ENCODE measurements around the gene DIPK2A.
A peak's percentile ranks its signal among the peaks of the same experiment; 100 is the strongest.

DIPK2A gene, protein sequence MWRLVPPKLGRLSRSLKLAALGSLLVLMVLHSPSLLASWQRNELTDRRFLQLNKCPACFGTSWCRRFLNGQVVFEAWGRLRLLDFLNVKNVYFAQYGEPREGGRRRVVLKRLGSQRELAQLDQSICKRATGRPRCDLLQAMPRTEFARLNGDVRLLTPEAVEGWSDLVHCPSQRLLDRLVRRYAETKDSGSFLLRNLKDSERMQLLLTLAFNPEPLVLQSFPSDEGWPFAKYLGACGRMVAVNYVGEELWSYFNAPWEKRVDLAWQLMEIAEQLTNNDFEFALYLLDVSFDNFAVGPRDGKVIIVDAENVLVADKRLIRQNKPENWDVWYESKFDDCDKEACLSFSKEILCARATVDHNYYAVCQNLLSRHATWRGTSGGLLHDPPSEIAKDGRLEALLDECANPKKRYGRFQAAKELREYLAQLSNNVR

DNA sequence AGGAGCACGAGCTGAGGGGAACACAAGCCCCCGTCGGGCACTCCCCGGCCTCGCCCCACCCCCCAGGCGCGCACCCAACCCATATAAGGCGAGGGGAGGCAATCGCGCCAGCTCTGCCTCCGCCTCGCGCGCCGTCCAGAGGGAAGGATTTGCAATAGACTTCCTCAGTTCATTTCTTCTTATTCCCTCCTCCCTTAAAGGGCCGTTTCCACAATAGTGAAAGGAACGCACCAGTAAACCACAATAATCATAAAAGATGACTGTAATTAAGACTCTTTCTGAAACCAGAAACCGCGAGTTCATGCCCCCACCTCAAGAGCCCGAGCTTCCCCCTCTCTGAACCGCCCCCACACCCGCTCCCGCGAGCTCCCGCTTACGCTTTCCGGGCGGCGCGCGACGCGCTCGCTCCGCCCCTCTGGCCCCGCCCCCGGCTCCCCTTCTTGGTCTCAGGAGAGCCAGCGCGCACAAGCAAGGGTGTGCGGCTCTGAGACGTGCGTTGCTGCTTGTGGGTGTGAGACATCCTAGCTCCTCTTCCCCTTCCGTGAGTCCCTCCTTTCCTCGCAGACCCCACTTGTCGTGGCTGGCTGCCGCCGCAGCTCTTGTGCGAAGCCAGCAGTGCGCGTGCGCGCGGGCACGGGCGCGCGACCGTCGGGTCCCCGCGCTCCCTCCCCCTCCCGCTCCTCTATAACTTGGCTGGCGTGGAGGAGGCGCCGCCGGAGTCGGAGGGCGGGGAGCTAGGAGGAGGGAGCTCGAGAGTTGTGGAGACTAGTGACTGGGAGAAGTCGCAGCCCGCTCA, at the start of gene DIPK2A:
Gene DIPK2A, plus strand, starts transcription at position 465 of the 796 bp plus-strand sequence. CDS start 510 bp downstream, outside the sequence.
- DNase-seq (ENCODE audit: low read depth in 2 of 2), result peak; percentile 91 to 92

DNA sequence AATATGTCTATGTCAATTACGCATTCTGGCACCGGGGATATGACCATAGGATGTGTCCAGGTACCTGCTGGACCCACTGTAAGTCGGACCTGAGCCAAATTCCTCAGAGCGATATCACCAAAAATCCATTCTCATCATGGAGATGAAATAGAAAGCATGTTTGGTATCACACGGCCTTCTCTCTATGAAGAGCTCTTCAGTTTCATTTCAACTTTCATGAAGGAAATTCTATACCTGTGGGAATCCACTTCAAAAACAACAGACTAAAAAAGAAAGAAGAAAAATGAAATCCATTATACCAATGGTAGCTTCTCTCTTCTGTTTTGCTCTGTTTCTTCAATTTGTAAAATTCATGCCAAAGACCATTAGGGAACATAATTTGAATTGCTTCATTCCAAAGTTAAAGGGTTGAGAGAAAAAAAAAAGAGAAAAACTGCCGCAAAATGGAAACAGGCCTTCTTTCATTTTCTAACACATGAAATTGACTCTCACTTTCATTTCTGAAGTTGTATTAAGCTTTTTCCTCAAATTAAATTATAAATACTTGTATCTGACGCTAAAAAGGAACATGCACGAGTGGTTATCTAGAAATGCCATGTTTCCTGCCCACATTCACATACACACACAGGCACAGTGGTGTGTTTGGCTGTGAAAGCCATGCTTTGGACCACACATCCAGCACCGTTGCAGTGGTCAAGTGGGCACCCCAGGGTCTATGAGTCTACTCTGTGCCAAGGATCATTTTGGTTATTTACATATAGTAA, 46.9 kb upstream of the DIPK2A start:
- DNase-seq (ENCODE audit: low read depth in 2 of 2), result no peak

DNA sequence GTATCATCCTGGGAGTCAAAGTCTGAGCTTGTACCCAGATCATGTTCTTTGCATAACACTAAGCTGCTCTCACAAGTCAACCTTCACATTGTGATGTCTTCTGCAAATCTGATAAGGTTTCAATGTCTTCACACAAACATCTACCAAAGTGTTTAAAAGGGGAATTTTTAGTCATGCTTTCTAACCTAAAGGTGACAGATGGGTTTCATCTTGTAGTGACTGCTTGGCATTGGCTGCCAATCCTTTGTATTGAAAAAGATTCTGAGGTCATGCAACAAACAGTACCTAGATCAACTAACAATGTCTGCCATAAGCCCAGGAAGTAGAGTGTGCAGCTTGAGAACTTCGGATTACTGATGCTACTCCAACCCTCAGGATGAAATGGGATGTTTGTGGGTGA, 43.6 kb upstream of the DIPK2A start:
- no peak for DNase-seq (ENCODE audit: low read depth in 2 of 2)

DNA sequence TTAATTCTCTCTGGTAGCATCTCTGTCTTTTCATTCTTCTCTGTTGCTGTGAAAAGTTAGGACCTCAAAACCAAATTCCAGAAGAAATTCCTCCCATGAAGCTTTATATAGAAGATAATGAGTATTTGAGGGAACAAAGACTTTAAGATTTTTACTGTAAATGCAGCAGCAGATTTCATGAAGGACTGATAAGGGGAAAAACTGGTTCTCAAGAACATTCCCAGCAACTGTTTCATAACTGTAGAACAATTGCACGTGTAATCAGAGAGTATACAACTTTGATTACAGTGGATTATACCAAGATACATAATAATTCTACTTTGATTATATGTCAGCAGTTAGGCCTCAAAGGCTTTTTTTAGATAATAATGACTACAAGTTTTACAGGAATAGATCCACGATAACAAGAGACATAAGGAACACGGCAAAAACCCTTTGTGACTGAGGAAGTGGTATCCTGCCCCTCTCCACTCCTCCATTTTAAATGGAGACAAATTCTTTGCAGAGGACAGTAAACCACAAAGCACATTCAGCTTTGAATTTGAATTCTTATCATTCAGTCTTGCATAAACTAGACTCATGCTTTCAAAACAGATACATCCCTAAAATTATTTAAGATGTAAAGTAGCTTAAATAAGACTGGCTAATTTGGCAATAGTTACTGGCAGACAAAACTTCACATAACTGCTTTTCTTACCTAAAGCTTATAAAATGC, 42.9 kb upstream of the DIPK2A start:
- DNase-seq (ENCODE audit: low read depth in 2 of 2), result no peak

DNA sequence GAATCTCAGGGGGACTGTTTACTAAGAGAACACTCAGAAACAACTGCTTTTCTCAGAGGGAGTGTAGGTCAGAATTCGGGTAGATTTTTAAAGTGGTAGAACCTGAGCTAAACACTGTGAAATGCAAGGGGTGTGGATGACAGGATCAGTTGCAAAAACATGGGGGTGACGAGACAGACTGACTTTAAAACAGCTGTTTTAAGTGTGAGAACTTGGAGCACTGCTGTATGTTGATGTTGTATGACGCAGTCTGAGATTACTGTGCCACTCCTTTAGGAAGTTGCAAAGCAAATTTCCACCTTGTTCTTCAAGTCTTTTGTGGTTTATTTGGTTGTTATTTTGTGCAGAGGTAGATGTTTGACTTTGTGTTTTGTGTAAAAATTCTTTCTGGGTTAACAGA, 36.8 kb upstream of the DIPK2A start:
- DNase-seq (ENCODE audit: low read depth in 2 of 2), result no peak

DNA sequence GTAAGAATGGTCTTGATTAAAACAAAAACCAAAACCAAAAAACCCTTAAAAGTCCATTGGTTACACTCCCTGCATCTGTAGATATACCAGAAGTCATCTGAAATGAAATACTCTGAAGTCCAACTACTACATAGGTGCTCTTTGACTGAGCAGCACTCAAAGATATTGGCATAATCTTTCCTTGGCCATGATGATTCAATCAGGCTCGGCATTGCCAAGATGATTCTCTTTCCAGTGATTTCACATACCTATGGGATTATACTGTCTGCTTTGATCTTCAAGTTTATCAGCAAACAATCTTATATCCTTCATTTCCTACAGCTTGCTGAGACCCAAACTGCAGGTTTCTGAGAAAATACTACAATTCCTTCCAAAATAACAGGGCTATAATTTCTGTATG, 35.9 kb upstream of the DIPK2A start:
- no peak for DNase-seq (ENCODE audit: low read depth in 2 of 2)

DNA sequence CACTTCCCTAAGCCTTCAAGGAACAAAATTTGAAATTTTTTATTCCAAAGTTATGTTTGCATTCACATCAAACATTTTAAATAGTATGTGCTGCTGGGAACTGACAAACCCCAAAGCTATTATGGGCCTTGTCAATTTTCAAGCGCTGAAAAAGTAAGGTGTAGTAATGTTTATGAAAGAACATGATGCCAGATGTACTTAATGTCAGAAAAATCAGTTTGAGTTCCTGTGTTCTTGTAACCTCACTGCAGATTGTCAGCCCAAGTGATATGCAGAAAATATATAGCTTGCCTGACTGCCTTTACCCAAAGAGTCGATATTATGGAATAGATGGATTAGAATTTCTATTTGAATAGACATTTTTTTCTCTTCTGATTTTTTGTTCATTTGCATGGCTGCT, 20.8 kb upstream of the DIPK2A start:
- no peak for DNase-seq (ENCODE audit: low read depth in 2 of 2)

DNA sequence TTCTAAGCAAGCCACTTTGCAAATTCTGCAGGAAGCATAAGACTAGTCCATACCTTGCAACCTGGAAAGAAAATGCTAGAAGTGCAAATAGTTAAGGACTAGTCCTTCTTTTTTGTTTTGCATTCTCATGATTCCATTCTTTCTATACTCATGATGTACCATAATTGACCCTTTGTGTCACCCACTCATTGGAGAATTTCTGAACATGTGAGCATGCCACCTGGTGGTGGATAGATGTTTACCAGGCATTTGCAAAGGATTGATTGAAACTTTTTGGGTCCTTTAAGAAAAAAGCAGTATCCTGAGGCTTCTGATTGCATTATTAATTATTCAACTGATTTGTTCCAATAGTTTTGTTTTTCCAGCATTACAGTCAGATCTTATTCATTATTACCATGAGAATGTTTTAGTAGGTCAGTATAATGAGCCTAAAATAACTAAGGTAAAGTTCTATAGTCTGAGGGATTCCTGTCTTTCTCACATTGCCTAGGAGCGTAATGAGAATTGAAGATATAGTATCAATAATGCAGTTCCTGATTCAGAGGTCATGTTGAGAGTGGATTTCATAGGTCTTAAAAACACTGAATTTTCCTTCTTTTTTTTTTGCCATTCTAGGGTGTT, 20.2 kb upstream of the DIPK2A start:
- DNase-seq (ENCODE audit: low read depth in 2 of 2), result no peak

DNA sequence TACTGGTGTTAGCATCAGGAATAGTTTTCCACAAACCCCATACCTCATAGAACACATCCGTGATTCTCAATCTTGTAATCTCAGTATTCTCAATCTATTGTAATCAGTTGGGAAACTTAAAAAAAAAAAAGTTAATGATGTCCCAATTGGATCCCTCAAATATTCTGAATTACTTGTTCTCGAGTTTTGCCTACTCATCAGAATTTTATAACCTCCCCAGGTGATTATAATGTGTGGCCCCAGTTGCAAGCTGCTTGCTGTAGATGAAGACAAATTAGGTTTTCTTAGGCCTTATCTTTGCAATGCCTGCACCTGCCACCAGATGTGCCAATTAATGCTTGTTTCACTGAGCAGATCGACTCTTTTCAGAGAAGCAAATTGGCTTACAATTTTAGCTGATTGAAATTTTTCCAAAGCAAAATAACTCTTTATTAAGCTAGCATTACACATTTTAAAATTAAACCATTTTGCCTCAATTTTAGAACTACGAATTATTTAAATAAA, 19.0 kb upstream of the DIPK2A start:
- DNase-seq (ENCODE audit: low read depth in 2 of 2), result no peak

DNA sequence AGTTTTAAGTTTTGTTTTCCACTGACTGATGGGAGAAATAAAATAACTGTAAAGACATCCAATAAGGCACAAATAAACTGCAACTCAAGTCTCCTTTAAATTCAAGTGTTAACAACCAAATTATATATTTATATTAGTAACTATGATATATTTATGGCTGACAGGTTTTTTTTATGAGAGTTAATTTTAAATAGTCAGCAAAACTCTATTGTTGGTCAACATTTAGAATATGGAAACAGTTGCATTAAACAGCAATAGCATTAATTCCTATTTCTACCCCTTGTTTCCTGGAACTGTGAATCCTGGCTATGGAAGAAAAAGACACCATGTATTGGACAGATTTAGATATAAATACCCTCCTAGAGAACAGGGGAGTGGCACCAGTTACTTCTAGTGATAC, 16.5 kb upstream of the DIPK2A start:
- DNase-seq (ENCODE audit: low read depth in 2 of 2), result no peak

DNA sequence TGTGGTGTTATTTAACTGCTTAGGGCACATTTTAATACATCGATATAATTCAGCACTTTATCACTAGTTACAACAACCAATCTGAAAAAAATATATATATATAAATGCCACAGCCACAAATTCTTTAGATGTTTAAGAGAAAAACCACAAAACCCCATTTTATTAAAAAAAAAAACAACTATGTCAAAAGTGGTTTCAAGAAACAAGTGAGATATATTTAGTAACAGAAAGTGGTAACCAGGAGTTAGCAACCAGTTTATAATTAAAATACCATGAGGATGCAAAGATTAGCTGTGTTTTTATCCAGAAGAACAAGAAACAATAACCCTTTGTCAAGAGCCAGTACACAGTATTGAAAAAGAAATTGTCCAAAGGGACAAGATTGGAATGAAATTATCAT, 14.8 kb upstream of the DIPK2A start:
- DNase-seq (ENCODE audit: low read depth in 2 of 2), result no peak

DNA sequence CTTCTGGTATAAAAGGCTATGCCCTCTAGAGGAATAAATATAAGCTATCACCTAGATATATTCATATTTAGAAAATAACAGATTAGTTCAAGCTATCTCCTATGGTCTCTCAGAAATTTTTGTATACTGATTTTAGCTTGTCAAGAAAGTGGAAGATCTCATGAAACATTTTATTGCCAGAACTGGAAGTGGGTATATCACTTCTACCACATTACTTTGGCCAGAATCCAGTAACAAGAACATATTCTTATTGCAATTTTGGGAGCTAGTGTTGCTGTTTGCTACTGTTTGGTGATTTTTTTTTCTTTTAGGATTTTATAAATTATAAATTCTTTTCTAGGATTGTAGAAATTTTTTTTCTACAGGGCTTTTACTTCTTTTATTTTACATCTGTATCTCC, 14.2 kb upstream of the DIPK2A start:
- DNase-seq (ENCODE audit: low read depth in 2 of 2), result no peak

DNA sequence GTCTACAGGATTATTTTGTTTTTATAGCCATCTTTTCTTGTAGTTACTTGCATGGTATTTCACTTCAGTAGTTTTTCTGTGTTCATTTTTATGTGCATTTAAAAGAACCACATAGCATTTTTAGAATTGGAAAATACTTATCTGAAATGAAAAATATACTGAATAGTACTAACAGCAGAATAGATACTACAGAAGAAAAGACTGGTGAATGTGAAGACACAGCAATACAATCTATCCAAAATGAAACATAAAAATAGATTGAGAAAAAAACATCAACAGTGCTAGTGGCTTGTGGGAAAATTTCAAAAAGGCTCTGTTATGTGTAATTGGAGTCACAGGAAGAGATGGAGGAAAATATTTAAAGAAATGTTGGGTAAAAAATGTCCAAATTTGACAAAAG, 12.7 kb upstream of the DIPK2A start:
- DNase-seq (ENCODE audit: low read depth in 2 of 2), result no peak

DNA sequence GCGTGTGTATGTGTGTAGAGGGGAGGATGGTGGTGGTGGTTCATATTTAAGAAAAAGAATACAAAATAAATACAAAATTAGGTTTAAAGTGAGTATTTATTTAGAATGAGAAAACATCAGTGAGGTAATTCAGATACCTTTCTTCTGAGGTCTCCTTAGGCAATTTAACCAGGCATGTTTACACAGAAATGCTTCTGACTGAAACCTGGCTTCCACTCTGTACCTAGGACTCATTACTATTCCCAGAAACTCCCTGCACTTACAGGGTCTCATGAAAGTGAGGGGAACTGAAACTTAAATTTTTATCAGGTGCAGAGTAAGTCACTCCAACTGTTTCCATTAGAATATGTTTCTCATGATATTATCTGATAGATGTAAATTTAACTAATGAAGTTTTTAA, 10.3 kb upstream of the DIPK2A start:
- DNase-seq (ENCODE audit: low read depth in 2 of 2), result no peak

DNA sequence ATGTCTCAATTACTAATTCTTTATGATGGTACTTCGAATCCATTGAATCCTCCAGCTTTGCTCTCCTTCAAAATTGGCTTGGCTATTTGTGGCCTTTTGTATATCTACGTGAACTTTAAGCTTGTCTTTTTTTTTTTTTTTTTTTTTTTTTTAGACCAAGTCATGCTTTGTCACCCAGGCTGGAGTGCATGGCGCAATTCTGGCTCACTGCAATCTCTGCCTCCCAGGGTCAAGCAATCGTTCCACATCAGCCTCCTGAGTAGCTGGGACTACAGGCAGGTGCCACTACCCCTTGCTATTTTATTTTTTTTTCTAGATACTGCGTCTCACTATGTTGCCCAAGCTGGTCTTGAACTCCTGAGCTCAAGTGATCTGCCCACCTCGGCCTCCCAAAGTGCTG, 7.7 kb upstream of the DIPK2A start:
- DNase-seq (ENCODE audit: low read depth in 2 of 2), result no peak

DNA sequence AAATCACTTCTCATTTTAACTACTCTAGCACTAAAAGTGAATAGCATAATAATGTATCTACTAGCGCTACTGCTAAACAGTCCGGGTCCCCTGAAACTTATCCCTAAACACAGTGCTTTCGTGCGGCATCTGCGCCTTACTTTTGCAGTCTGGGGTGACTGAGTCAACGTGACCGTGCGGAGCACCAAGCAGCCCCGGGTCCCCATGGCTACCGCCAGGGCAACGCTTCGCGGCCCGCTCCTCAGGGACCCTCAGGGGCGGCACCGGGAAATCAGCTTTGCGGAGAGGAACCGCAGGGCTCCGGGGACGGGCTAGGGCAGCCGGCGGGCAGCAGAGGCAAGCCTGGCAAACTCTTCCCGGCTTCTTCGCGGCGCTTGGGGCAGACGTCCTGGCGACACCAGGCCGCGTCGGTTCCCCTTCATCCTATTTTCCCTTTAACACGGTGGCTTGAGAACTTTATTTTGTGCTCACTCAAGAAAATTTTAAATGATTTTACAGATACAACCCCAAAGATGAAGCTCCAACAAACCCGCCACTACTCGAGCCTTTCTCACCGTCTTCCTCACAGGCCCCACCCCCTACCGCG, 757 bp upstream of the DIPK2A start:
- DNase-seq (ENCODE audit: low read depth in 2 of 2), result peak; percentile 13 to 42

DNA sequence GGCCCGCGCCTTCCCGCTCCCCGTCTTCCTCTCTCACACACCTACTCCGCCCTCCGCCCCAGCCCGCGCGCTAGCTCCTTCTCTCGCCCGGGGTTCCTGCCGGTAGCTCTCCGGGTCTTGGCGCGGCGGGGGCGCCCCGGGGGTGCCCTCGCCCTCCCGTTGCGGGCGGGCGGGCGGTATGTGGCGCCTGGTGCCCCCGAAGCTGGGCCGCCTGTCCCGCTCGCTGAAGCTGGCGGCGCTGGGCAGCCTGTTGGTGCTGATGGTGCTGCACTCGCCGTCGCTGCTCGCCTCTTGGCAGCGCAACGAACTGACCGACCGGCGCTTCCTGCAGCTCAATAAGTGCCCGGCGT, 507 bp downstream of the DIPK2A start:
- no peak for DNase-seq (ENCODE audit: low read depth in 2 of 2)

DNA sequence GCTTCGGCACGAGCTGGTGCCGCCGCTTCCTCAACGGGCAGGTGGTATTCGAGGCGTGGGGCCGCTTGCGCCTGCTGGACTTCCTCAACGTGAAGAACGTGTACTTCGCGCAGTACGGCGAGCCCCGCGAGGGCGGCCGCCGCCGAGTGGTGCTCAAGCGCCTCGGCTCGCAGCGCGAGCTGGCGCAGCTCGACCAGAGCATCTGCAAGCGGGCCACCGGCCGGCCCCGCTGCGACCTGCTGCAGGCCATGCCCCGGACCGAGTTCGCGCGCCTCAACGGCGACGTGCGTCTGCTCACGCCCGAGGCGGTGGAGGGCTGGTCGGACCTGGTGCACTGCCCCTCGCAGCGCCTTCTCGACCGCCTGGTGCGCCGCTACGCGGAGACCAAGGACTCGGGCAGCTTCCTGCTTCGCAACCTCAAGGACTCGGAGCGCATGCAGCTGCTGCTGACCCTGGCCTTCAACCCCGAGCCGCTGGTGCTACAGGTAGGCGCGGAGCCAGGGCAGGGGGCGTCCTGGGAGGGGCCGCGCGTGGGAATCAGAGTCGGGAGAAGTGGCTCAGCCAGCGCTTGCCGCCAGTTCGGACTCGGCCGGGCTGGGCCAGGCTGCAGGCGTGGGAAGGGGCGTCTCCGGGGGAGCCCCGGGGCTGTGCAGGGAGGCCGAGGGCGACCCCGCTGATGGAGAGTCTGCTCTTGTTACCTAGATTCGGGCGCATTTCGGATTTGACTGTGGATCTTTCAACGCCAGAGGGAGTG, 1.1 kb downstream of the DIPK2A start:
- peak; percentile 36 to 44 for DNase-seq (ENCODE audit: low read depth in 2 of 2)

DNA sequence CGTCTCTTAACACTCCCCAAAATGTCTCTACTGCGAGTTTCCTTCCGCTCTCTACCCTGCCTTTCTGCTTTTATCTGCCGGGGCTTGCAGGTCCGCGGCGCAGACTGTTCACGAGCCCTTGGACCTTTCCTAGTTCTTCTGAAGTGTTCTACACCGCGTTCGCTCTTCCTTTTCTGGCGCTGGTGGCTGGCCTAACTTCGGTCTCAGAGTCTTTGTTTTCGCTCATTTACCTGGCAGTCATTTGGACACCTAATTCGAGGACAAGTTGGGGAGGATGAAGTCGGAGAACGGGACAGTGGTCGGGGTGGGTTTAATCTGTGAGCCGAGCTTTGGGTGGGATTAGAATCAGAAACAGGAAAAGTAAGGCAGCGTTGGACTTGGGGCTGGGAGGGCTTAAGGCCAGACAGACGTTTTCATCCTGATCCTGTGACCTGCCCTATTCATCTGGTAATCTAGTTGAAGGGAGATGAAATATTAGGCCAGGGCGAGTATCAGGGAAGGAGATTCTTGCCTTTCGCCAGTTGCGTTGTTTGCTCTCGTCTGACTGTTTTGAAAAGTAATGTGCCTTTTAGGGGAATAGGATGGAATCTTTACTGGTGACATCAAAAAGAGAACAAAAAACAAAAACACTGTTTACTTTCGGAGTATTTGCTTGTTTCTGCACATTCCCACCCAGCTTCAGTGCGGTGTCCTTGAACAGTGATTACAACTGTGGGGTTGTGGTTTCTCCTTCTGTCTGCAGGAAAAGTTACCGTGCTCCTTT, 1.8 kb downstream of the DIPK2A start:
- DNase-seq (ENCODE audit: low read depth in 2 of 2), result no peak
